HL-60 (cell line): ENCODE results near the gene POU2F3.

Experiments
- CTCF ChIP-seq: IDR thresholded peaks from one replicate; pipeline ENCODE4 v1.5.1; 2011; ENCODE audit warnings: low read length, control low read depth, inconsistent platforms; ENCODE audit not compliant: insufficient read depth
- REST ChIP-seq: IDR thresholded peaks from 2 replicates; pipeline ENCODE4 v1.6.1; 2012; ENCODE audit warnings: low read depth; ENCODE audit not compliant: insufficient replicate concordance

GRCh38 chr11:120198787-120199469 is 41.0 kb upstream of the POU2F3 start:
- TF ChIP-seq CTCF (no peak), REST (no peak)
